ENCODE measurements around the gene CTSZ.

DNA sequence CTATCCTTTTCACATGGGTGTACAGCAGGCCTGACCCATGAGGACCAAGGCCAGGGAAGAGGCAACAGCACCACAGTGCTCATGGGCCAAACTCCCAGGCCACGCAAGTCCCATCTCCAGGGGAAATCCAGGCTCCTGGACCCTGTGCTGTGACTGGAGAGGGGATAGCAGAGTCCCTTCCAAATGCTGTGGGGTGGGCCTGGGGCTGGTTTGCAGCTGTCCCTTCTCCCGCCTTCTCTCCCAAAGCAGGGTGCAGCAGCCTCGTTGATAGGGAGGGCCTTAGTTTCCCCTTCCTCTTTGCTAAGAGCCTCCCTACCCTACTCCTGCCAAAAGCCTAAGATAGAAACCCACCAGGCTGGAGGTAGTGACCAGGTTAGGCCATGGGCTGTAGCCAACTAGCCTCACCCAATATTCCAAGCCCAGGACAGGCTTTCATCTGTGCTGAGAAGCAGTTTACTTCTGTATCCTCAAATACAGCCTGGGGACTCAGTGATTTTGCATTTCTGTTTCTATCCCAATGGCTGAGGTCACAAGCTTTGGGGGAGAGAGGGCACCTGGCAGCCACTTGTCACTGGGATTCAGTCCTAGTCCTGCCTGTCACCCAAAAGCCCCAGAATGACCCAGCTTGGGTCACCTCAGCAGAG is 1.4 kb downstream of the CTSZ start:
- no peak for TF ChIP-seq CTCF (IDR thresholded peaks at IDR 0.05; ENCODE audit: low read depth, low read length)
- no peak for TF ChIP-seq EZH2phosphoT487 (IDR thresholded peaks at IDR 0.05; ENCODE audit: low read depth)

Measured in OCI-LY3 (cell line).